ENCODE data around the gene PDK2. TPM values are rescaled to one million over a fixed set of nuclear protein-coding genes. Genes with fewer than 3 reads are reported as not detected.
A peak's percentile ranks its signal among the peaks of the same experiment; 100 is the strongest.

The PDK2 gene
- total RNA-seq, 2 donors from 2014 or later = 14.3 to 18.7 TPM

DNA sequence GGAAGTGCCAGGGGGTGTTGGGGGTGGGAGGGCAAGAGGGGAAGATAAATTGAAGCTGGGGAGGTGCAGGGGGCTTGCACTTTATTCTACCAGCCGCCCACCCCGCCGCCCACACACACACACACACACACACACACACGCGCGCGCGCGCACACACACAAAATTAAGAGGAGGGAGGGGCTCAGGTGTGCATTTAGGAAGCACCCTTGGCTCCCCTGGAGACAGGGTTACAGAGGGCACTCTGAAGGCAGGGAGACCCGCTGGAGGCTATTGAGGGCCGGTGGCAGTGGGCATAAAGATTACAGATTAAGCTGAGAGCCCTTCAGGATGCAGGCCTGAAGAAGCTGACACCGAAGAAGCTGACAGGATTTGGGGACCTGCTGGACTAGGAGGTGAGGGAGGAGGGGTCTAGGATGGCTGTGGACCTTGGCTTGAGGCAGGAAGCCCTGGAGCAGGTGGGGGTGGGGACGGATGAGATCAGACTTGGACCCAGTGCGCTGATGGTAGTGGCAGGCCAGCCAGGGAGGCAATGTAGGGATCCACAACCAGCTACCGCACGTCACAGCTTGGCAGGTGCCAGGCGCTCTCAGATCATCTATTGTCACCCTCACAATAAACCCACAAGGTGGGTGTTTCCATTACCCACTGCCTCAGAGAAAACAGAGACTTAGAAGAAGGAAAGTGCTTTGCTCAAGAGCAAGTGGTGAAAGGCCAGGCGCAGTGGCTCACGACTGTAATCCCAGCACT, 35.6 kb downstream of the PDK2 start:
- peaks cover 0 to 16% of the 10 kb centered on the region in 2 donors for H3K36me3 Mint-ChIP-seq
- DNase-seq (ENCODE audit: low spot score in 2 of 2) (no peak), ATAC-seq (peak; percentile 24 to 32)
- H3K27ac Mint-ChIP-seq = peak overlapping the region; percentile 68 to 79
- H3K9me3 Mint-ChIP-seq = no peaks in the 10 kb centered on the region

GRCh38 chr17:50132104-50132794, 37.1 kb downstream of the PDK2 start:
- DNase-seq (ENCODE audit: low spot score in 2 of 2) = no peak
- H3K36me3 Mint-ChIP-seq = peaks cover 8 to 16% of the 10 kb centered on the region in 2 donors
- ATAC-seq = no peak
- H3K9me3 Mint-ChIP-seq = no peaks in the 10 kb centered on the region
- H3K27ac Mint-ChIP-seq = peak overlapping the region in 1 of 2 donors; percentile 79

- H3K36me3 Mint-ChIP-seq = peaks cover 18 to 24% of the 10 kb centered on the region in 2 donors
- no peak overlapping the region for H3K27ac Mint-ChIP-seq
- no peak for ATAC-seq
- no peak for DNase-seq (ENCODE audit: low spot score in 2 of 2)
- H3K9me3 Mint-ChIP-seq = no peaks in the 10 kb centered on the region
Observed at GRCh38 chr17:50133028-50133768, 38.0 kb downstream of the PDK2 start.

- ATAC-seq = no peak
- H3K36me3 Mint-ChIP-seq = peaks cover 23 to 26% of the 10 kb centered on the region in 2 donors
Observed at GRCh38 chr17:50133769-50134099, 38.6 kb downstream of the PDK2 start.

GRCh38 chr17:50134206-50135110, 39.3 kb downstream of the PDK2 start:
- Mint-ChIP-seq H3K27ac (peak overlapping the region in 1 of 2 donors; percentile 44), H3K36me3 (peaks cover 24 to 30% of the 10 kb centered on the region in 2 donors), H3K9me3 (no peaks in the 10 kb centered on the region)
- ATAC-seq = no peak
- no peak for DNase-seq (ENCODE audit: low spot score in 2 of 2)

More at GRCh38 chr17:50133769-50134099, 38.6 kb downstream of the PDK2 start:
- Mint-ChIP-seq H3K9me3 (no peaks in the 10 kb centered on the region), H3K27ac (peak overlapping the region in 1 of 2 donors; percentile 44)
- DNase-seq (ENCODE audit: low spot score in 2 of 2) = no peak

DNA sequence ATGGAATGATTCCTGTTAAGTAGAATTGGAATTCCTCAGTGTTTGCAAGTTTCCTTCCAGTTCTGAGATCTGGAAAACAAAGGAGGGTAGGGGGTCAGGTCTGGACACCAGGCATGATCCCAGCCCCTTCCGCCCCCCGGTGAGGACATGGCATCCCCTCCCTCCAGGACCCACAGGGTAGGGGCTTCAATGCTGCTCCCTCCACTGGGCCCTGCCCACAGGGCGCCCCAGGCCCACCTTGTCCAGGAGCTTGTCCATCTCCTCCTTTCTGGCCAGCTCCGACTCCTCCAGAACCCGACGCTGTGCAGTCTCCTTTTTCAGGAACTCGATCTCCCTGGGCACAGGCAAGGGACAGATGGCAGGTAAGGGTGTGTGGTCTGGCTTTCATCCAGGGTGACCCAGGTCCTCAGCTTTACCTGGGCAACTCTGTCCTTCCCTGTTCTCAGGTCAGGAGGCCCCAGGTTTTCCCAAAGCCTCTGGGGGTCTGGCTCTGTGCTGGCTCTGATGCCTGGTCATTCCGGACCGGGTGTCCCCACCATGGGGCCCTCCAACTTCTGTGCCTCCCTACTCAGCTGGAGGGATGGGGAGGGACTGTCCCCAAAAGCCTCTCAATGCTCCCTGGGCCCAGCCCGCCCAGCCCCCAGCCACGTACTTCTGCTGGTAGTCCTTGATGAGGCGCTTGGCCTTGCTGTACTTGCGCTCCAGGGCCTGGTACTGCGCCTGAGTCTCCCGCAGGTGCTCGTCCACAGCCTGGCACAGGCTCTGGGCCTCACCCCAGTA, 40.4 kb downstream of the PDK2 start:
- Mint-ChIP-seq H3K36me3 (peaks cover 35 to 38% of the 10 kb centered on the region in 2 donors), H3K9me3 (no peaks in the 10 kb centered on the region), H3K27ac (peak overlapping the region; percentile 14 to 38)
- DNase-seq (ENCODE audit: low spot score in 2 of 2) (no peak), ATAC-seq (no peak)

GRCh38 chr17:50136096-50136687, 41.0 kb downstream of the PDK2 start:
- Mint-ChIP-seq H3K36me3 (peaks cover 38 to 42% of the 10 kb centered on the region in 2 donors), H3K9me3 (no peaks in the 10 kb centered on the region), H3K27ac (peak overlapping the region; percentile 38 to 55)
- ATAC-seq (no peak), DNase-seq (ENCODE audit: low spot score in 2 of 2) (no peak)

DNA sequence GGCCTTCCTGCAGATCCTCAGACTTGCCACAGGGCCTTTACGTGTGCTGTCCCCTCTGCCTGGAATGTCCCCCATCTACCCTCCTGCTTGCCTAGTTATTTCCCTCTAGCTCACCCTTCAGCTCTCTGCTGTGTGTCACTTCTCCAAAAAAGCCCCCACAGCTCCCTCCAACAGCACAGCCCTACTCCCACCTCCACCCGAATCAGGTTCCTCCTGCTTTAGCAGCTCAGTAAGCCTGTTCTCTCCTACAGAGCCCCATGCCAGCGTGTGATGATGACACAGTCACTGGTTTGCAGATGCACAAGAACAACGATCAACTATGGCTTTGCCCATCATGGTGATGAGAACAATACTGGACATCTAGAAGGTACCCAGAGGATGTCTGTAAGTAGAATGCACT, 41.9 kb downstream of the PDK2 start:
- H3K36me3 Mint-ChIP-seq = peaks cover 38 to 50% of the 10 kb centered on the region in 2 donors
- peak overlapping the region; percentile 23 to 94 for H3K27ac Mint-ChIP-seq
- no peaks in the 10 kb centered on the region for H3K9me3 Mint-ChIP-seq
- DNase-seq (ENCODE audit: low spot score in 2 of 2) (no peak), ATAC-seq (no peak)

GRCh38 chr17:50139185-50139783, 44.1 kb downstream of the PDK2 start:
- H3K36me3 Mint-ChIP-seq = peaks cover 51 to 61% of the 10 kb centered on the region in 2 donors
- peak overlapping the region; percentile 58 to 72 for H3K27ac Mint-ChIP-seq
- ATAC-seq = no peak
- no peak for DNase-seq (ENCODE audit: low spot score in 2 of 2)
- no peaks in the 10 kb centered on the region for H3K9me3 Mint-ChIP-seq

DNA sequence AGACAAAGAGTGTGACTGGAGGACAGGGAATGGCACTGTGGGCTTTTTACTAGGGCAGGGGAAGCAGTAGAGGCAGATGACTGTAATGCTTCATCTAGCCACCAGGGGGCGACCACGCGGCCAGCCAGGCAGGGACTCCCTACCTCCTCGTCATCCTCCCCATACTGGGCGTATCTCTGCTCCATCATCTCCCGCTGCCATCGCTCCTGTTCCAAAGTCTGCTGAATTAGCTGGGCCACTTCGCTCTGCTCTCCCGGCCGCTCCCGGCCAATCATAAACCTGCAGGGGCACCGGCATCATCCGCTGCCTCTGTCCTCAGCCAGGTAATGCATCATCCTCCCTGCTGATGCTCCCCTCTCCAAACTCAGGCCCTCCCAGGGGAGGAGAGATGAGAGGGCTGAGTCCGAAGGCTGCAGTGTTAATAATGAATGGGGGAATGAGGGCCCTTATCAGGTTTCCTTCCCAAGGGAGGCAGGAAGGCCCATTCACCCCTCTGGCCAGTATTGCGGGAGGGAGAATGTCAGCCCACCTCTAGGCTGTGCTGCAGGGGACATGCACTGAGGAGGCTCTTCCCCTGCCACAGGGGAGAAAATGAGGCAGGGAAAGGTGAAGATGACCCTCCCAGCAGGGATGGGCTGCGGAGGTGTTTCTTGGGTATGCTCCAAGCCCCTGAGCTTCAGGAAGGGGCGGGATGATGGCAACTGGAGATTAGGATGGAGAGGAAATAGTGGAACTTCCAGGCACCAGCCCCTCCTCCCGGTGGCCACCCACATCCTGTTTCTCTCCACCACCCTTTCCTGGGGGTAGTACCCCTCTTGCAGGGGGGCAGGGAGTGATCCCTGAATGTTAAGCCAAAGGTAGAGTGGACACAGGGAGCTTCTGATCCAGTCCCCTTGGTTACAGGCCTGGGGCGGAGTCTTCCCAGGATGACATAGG, 45.1 kb downstream of the PDK2 start:
- peaks cover 56 to 66% of the 10 kb centered on the region in 2 donors for H3K36me3 Mint-ChIP-seq
- DNase-seq (ENCODE audit: low spot score in 2 of 2) (peak; percentile 80 to 84), ATAC-seq (peak; percentile 73 to 89)
- H3K9me3 Mint-ChIP-seq = no peaks in the 10 kb centered on the region
- H3K27ac Mint-ChIP-seq = peak overlapping the region; percentile 58 to 84

- Mint-ChIP-seq H3K36me3 (peaks cover 56 to 61% of the 10 kb centered on the region in 2 donors), H3K27ac (peak overlapping the region; percentile 58 to 85)
- no peak for ATAC-seq
Observed at GRCh38 chr17:50141026-50141744, 46.0 kb downstream of the PDK2 start.

GRCh38 chr17:50141745-50142110, 46.6 kb downstream of the PDK2 start:
- ATAC-seq = peak in 1 of 2 donors; percentile 34
- DNase-seq (ENCODE audit: low spot score in 2 of 2) = no peak
- Mint-ChIP-seq H3K36me3 (peaks cover 56 to 64% of the 10 kb centered on the region in 2 donors), H3K9me3 (no peaks in the 10 kb centered on the region), H3K27ac (peak overlapping the region; percentile 58 to 85)

More at GRCh38 chr17:50141026-50141744, 46.0 kb downstream of the PDK2 start:
- no peak for DNase-seq (ENCODE audit: low spot score in 2 of 2)
- no peaks in the 10 kb centered on the region for H3K9me3 Mint-ChIP-seq

GRCh38 chr17:50143461-50144176, 48.5 kb downstream of the PDK2 start:
- peaks cover 55 to 68% of the 10 kb centered on the region in 2 donors for H3K36me3 Mint-ChIP-seq

More at GRCh38 chr17:50143461-50144176, 48.5 kb downstream of the PDK2 start:
- peak overlapping the region in 1 of 2 donors; percentile 73 for H3K27ac Mint-ChIP-seq
- DNase-seq (ENCODE audit: low spot score in 2 of 2) (no peak), ATAC-seq (no peak)
- no peaks in the 10 kb centered on the region for H3K9me3 Mint-ChIP-seq
